Measurements from ENCODE around the gene FEM1C. TPM values are rescaled to one million over a fixed set of nuclear protein-coding genes. Genes with fewer than 3 reads are reported as not detected.

Gene FEM1C
- total and polyA plus RNA-seq, 2 of the 4 experiments (the other 2 are of a cell fraction) = 6.3 to 21.5 TPM

GRCh38 chr5:115553082-115553481, 8.5 kb upstream of the FEM1C start:
- no CpG with 5 or more reads among the region's 4 CpGs for WGBS, 2 experiments (ENCODE audit: extremely low coverage in 2 of 2, insufficient read length in 1 of 2)
- ATAC-seq (ENCODE audit: low read depth) = peak; percentile 28; the same call in 1 of the 2 replicates
- CTCF ChIA-PET = interaction anchor here (1.1 kb wide), 1 partner anchor 13 kb away, joined by 3 read pairs; no protein-coding TSS in a partner anchor

More at GRCh38 chr5:115553082-115553481, 8.5 kb upstream of the FEM1C start:
- H4K5ac ChIP-seq (ENCODE audit: low read depth, low read length) = no peak overlapping the region
- no peaks in the 10 kb centered on the region for H3K36me3 ChIP-seq (ENCODE audit: control insufficient read depth, insufficient read depth, low read length)
- no peaks in the 10 kb centered on the region for H3K9me3 ChIP-seq (ENCODE audit: control insufficient read depth, insufficient read depth, low read length)
- no peak overlapping the region for H2BK120ac ChIP-seq (ENCODE audit: low read depth, low read length)
- in situ Hi-C loops (cut with MboI; ENCODE audit: low sequenced_read_pairs) = no loop called here
- peaks cover 12% of the 10 kb centered on the region for H3K9me1 ChIP-seq (ENCODE audit: insufficient read depth, low read length)
- dilution Hi-C loops (cut with HindIII; ENCODE audit: low sequenced_read_pairs, unreplicated experiment) = no loop called here
- TF ChIP-seq MAFK (IDR thresholded peaks at IDR 0.05; ENCODE audit: low read depth, low read length) (peak; percentile 90), RAD21 (IDR thresholded peaks at IDR 0.05; ENCODE audit: low read length) (no peak), CEBPB (IDR thresholded peaks at IDR 0.05; ENCODE audit: low read depth, low read length) (peak; percentile 63; the same call in 1 of the 2 replicates)
- TF ChIP-seq, protein P1, sequence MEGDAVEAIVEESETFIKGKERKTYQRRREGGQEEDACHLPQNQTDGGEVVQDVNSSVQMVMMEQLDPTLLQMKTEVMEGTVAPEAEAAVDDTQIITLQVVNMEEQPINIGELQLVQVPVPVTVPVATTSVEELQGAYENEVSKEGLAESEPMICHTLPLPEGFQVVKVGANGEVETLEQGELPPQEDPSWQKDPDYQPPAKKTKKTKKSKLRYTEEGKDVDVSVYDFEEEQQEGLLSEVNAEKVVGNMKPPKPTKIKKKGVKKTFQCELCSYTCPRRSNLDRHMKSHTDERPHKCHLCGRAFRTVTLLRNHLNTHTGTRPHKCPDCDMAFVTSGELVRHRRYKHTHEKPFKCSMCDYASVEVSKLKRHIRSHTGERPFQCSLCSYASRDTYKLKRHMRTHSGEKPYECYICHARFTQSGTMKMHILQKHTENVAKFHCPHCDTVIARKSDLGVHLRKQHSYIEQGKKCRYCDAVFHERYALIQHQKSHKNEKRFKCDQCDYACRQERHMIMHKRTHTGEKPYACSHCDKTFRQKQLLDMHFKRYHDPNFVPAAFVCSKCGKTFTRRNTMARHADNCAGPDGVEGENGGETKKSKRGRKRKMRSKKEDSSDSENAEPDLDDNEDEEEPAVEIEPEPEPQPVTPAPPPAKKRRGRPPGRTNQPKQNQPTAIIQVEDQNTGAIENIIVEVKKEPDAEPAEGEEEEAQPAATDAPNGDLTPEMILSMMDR (conservative IDR thresholded peaks at IDR 0.05; ENCODE audit: low read depth, low read length) = no peak
- H2BK20ac ChIP-seq (ENCODE audit: low read depth, low read length) = no peak overlapping the region
- H2AK9ac ChIP-seq (replicated peaks; ENCODE audit: low read depth, low read length, poor library complexity) = no peak overlapping the region
- H3K9ac ChIP-seq (ENCODE audit: low read depth, low read length) = no peak overlapping the region
- H3K27ac ChIP-seq (ENCODE audit: insufficient read depth, low read length) = no peak overlapping the region
- H3K4me1 ChIP-seq (ENCODE audit: control insufficient read depth, insufficient read depth, low read length) = peaks cover 7% of the 10 kb centered on the region
- no peaks in the 10 kb centered on the region for H4K20me1 ChIP-seq (ENCODE audit: insufficient read depth, low read length)
- peak; percentile 46 for DNase-seq
- no TSS peak for BruUV-seq (replicated peaks)
- no peak overlapping the region for H3K18ac ChIP-seq (ENCODE audit: low read depth, low read length)
- H3K14ac ChIP-seq (replicated peaks; ENCODE audit: low read depth, low read length) = no peak overlapping the region
- H2AFZ ChIP-seq (replicated peaks; ENCODE audit: low read length, poor library complexity) = no peak overlapping the region
- H3K4me3 ChIP-seq (ENCODE audit: insufficient read depth, low read depth, low read length) = no peak overlapping the region
- no peak overlapping the region for H3K4me2 ChIP-seq (ENCODE audit: low read depth, low read length)
- POLR2A ChIA-PET (ENCODE audit: unreplicated experiment) = no interaction called here
- no peak overlapping the region for H2BK15ac ChIP-seq (ENCODE audit: low read depth, low read length)
- no peaks in the 10 kb centered on the region for H3K79me1 ChIP-seq (ENCODE audit: low read depth in 1 of 2, low read length in 2 of 2)
- no peak overlapping the region for H2BK5ac ChIP-seq (ENCODE audit: low read depth, low read length, poor library complexity, severe bottlenecking)
- no peak overlapping the region for H3K56ac ChIP-seq (ENCODE audit: extremely low read depth, insufficient read depth, low read length)
- intact Hi-C loops (cut with micrococcal nuclease) = no loop called here
- no peak overlapping the region for H4K91ac ChIP-seq (ENCODE audit: insufficient read depth, low read depth, low read length)
- no peaks in the 10 kb centered on the region for H3K27me3 ChIP-seq (ENCODE audit: control insufficient read depth, insufficient read depth, low read length)
- H2AK5ac ChIP-seq (ENCODE audit: low read depth, low read length) = no peak overlapping the region
- no peak overlapping the region for H3K23ac ChIP-seq (ENCODE audit: low read depth, low read length)
- H4K8ac ChIP-seq (ENCODE audit: low read depth in 2 of 2, low read length in 2 of 2) = no peak overlapping the region
- H3K4ac ChIP-seq (ENCODE audit: low read depth, low read length) = no peak overlapping the region
